SK-N-SH (cell line): ENCODE measurements around the gene TULP1. TPM values are rescaled to one million over a fixed set of nuclear protein-coding genes. Genes with fewer than 3 reads are reported as not detected.

Source experiments
- CTCF ChIA-PET: fragments of 300-600, 350-600 bp; formaldehyde crosslinking; extraction: SDS; loops from one replicate; lab custom pipeline; 2021; lab: Yijun Ruan, JAX
- POLR2A ChIA-PET: fragments of 350-600 bp; sonication (Branson Sonifier 250); formaldehyde crosslinking; extraction: SDS; loops from one replicate; lab custom pipeline; 2020; ENCODE audit warnings: antibody characterized with exemption, inconsistent platforms; lab: Yijun Ruan, JAX
- DNase-seq: peaks from one replicate; pipeline ENCODE4 v3.0.0; 2012
- H2AFZ ChIP-seq: fragments of 200-600 bp; sonication (generic); 2 replicates; pipeline ENCODE4 v1.8.1; 2016; ENCODE audit warnings: antibody characterized with exemption, mild to moderate bottlenecking, low read depth
- H3F3A ChIP-seq: fragments of 200-600 bp; sonication (generic); replicated peaks from 2 replicates; pipeline ENCODE3; 2016; ENCODE audit warnings: antibody characterized with exemption, mild to moderate bottlenecking; ENCODE audit not compliant: insufficient read depth
- H3K27ac ChIP-seq, 2 experiments: fragments of 200-500 bp in 1 of 2; fragments of 200-600 bp in 1 of 2; sonication (Bioruptor generic) in 1 of 2; sonication (generic), shearing (Covaris generic) in 1 of 2; 2 replicates each; pipeline versions ENCODE4 v1.5.1 to v1.6.1; 2014 to 2016; ENCODE audit warnings: low read depth in 2 of 2, inconsistent platforms in 1 of 2, low read length in 1 of 2, mild to moderate bottlenecking in 1 of 2, mixed read lengths in 1 of 2
- H3K27me3 ChIP-seq: fragments of 200-600 bp; sonication (generic), shearing (Covaris generic); 2 replicates; pipeline ENCODE4 v1.6.1; 2016; ENCODE audit warnings: mixed run types; ENCODE audit not compliant: insufficient read depth
- H3K36me3 ChIP-seq, 2 experiments: fragments of 200-500 bp in 1 of 2; fragments of 200-600 bp in 1 of 2; sonication (Bioruptor generic) in 1 of 2; sonication (generic) in 1 of 2; replicated peaks in 1 of 2; 2 replicates each; pipeline versions ENCODE3 to v1.5.1; 2014 to 2016; ENCODE audit warnings: low read length in 1 of 2, mild to moderate bottlenecking in 1 of 2; ENCODE audit not compliant: insufficient read depth in 2 of 2, control insufficient read depth in 1 of 2
- H3K4me1 ChIP-seq, 2 experiments: fragments of 200-500 bp in 1 of 2; fragments of 200-600 bp in 1 of 2; sonication (Bioruptor generic) in 1 of 2; sonication (generic), shearing (Covaris generic) in 1 of 2; 2 replicates each; pipeline versions ENCODE4 v1.5.1 to v1.6.1; 2014 to 2016; ENCODE audit warnings: low read depth in 1 of 2, low read length in 1 of 2, mixed run types in 1 of 2; ENCODE audit not compliant: insufficient read depth in 2 of 2, control insufficient read depth in 1 of 2
- H3K4me2 ChIP-seq: fragments of 200-600 bp; sonication (generic), shearing (Covaris generic); 2 replicates; pipeline ENCODE4 v1.6.1; 2017; ENCODE audit warnings: mixed run types
- H3K4me3 ChIP-seq, 2 experiments: fragments of 200-500 bp in 1 of 2; fragments of 200-600 bp in 1 of 2; sonication (Bioruptor generic) in 1 of 2; sonication (generic), shearing (Covaris generic) in 1 of 2; 2 replicates each; pipeline versions ENCODE4 v1.5.1 to v1.8.1; 2014 to 2016; ENCODE audit warnings: low read depth in 2 of 2, inconsistent platforms in 1 of 2, low read length in 1 of 2, mild to moderate bottlenecking in 1 of 2, mixed read lengths in 1 of 2, moderate library complexity in 1 of 2
- H3K79me2 ChIP-seq: fragments of 200-600 bp; sonication (generic); 2 replicates; pipeline ENCODE4 v1.8.1; 2017; ENCODE audit warnings: mild to moderate bottlenecking; ENCODE audit not compliant: insufficient read depth
- H3K9ac ChIP-seq: fragments of 200-600 bp; sonication (generic); 2 replicates; pipeline ENCODE4 v1.6.1; 2017; ENCODE audit warnings: mixed run types
- H3K9me2 ChIP-seq: fragments of 200-600 bp; sonication (generic); 2 replicates; pipeline ENCODE4 v1.6.1; 2017; ENCODE audit warnings: mixed run types
- H3K9me3 ChIP-seq: fragments of 200-600 bp; sonication (generic); 2 replicates; pipeline ENCODE4 v1.6.1; 2017; ENCODE audit warnings: mixed run types, mild to moderate bottlenecking, moderate library complexity
- H4K20me1 ChIP-seq: fragments of 200-600 bp; sonication (generic); 2 replicates; pipeline ENCODE4 v1.6.1; 2017; ENCODE audit warnings: mild to moderate bottlenecking, mixed run types; ENCODE audit not compliant: insufficient read depth
- CHD2 ChIP-seq: fragments of 150-350 bp; IDR thresholded peaks from 2 replicates; pipeline ENCODE4 v1.6.1; 2018; ENCODE audit warnings: low read length; ENCODE audit not compliant: partially characterized antibody
- ELF1 ChIP-seq: IDR thresholded peaks from 2 replicates; pipeline ENCODE4 v1.4.0; 2012
- EP300 ChIP-seq, 2 experiments: IDR thresholded peaks; 2 replicates each; pipeline versions ENCODE4 v1.4.0 to v1.6.1; 2012; ENCODE audit warnings: borderline replicate concordance in 1 of 2, low read depth in 1 of 2, low read length in 1 of 2
- FOSL2 ChIP-seq: IDR thresholded peaks from 2 replicates; pipeline ENCODE4 v1.4.0; 2012; ENCODE audit warnings: low read depth, mild to moderate bottlenecking, moderate library complexity, borderline replicate concordance
- FOXJ3 ChIP-seq: sonication (generic); formaldehyde crosslinking; IDR thresholded peaks from 2 replicates; pipeline ENCODE4 v1.5.1; 2020; ENCODE audit warnings: mild to moderate bottlenecking, missing genetic modification reagents
- GATA2 ChIP-seq: sonication (generic); formaldehyde crosslinking; IDR thresholded peaks from 2 replicates; pipeline ENCODE4 v1.5.0; 2020; ENCODE audit warnings: mild to moderate bottlenecking, missing genetic modification reagents
- JUND ChIP-seq: IDR thresholded peaks from 2 replicates; pipeline ENCODE4 v1.4.0; 2012
- NFIC ChIP-seq: IDR thresholded peaks from 2 replicates; pipeline ENCODE4 v1.4.0; 2012; ENCODE audit warnings: borderline replicate concordance
- NRF1 ChIP-seq: IDR thresholded peaks from 2 replicates; pipeline ENCODE4 v1.6.1; 2012; ENCODE audit warnings: low read depth, mild to moderate bottlenecking, low read length
- POLR2AphosphoS5 ChIP-seq: IDR thresholded peaks from 2 replicates; pipeline ENCODE4 v1.6.1; 2012; ENCODE audit warnings: low read depth, low read length
- REST ChIP-seq: IDR thresholded peaks from 2 replicates; pipeline ENCODE4 v1.6.1; 2012; ENCODE audit warnings: mild to moderate bottlenecking, low read depth, low read length, moderate library complexity
- RFX5 ChIP-seq: IDR thresholded peaks from 2 replicates; pipeline ENCODE4 v1.6.1; 2012; ENCODE audit warnings: mild to moderate bottlenecking, improper control_type of control experiment, low read length
- RXRA ChIP-seq: IDR thresholded peaks from 2 replicates; pipeline ENCODE4 v1.4.0; 2012; ENCODE audit warnings: low read depth, mild to moderate bottlenecking, borderline replicate concordance
- TEAD4 ChIP-seq: IDR thresholded peaks from 2 replicates; pipeline ENCODE4 v1.4.0; 2012; ENCODE audit warnings: mild to moderate bottlenecking, borderline replicate concordance; ENCODE audit not compliant: insufficient read depth
- USF1 ChIP-seq: IDR thresholded peaks from 2 replicates; pipeline ENCODE4 v1.4.0; 2012; ENCODE audit warnings: low read depth, borderline replicate concordance
- YY1 ChIP-seq: IDR thresholded peaks from 2 replicates; pipeline ENCODE4 v1.4.0; 2012; ENCODE audit warnings: low read depth, mild to moderate bottlenecking
- WGBS: methylation state at CpG from one replicate; pipeline ENCODE4 v1.1.6; 2017; ENCODE audit warnings: low lambda C conversion rate; 5-methylcytosine and 5-hydroxymethylcytosine counted together
- polyA plus RNA-seq, 3 experiments: library from polyadenylated mRNA; depleted of rRNA; stranded (reverse); fragments of >200 nt; gene quantifications; 2 replicates each; pipeline ENCODE4 v1.2.3, GENCODE V29; 2012
- TF ChIP-seq, protein P1 (sequence below): IDR thresholded peaks from 2 replicates; pipeline ENCODE4 v1.4.0; 2012; ENCODE audit warnings: low read depth, borderline replicate concordance

TULP1 gene
- polyA plus RNA-seq, 1 of the 3 experiments (the other 2 are of a cell fraction) = not detected

GRCh38 chr6:35473075-35473849 is 39.4 kb downstream of the TULP1 start:
- H3K9me2 ChIP-seq = no peaks in the 10 kb centered on the region
- TF ChIP-seq RXRA (no peak), POLR2AphosphoS5 (peak; percentile 56)
- ChIA-PET CTCF (interaction anchor here (1.3 kb wide), 2 partner anchors 19 to 131 kb away, joined by 3 to 5 read pairs; partner anchors contain the start of gene PPARD), POLR2A (interaction anchor here (0.6 to 1.8 kb wide), 7 partner anchors 13 to 131 kb away, joined by 3 to 8 read pairs (median 3); partner anchors contain the start of gene TEAD3)
- 96% methylated on average over 7 of the region's 9 CpGs for WGBS
- no peak for DNase-seq
- peaks cover 37% of the 10 kb centered on the region for H3K79me2 ChIP-seq
- peaks cover 25 to 38% of the 10 kb centered on the region in 2 experiments for H3K36me3 ChIP-seq
- H3K27ac ChIP-seq = no peak overlapping the region; a peak in 1 of 4 replicates
- H4K20me1 ChIP-seq = peaks cover 47% of the 10 kb centered on the region
- H3K4me3 ChIP-seq = no peak overlapping the region
- no peaks in the 10 kb centered on the region for H3K9me3 ChIP-seq
- no peak overlapping the region for H3K4me2 ChIP-seq
- H3F3A ChIP-seq = peaks cover 50% of the 10 kb centered on the region
- no peak overlapping the region for H3K9ac ChIP-seq
- H3K27me3 ChIP-seq = no peaks in the 10 kb centered on the region
- peaks cover 21 to 23% of the 10 kb centered on the region in 2 experiments; a peak in 3 of 4 replicates for H3K4me1 ChIP-seq
- H2AFZ ChIP-seq = no peak overlapping the region

GRCh38 chr6:35471836-35472345 is 40.8 kb downstream of the TULP1 start:
- no peak overlapping the region for H3K9ac ChIP-seq
- WGBS = 69% methylated on average over 8 of the region's 8 CpGs
- TF ChIP-seq NFIC (no peak), CHD2 (no peak), ELF1 (no peak), GATA2 (CRISPR knock-in tag) (no peak), RFX5 (no peak), FOXJ3 (CRISPR knock-in tag) (no peak), JUND (no peak; the same call in 1 of the 2 replicates), FOSL2 (no peak), USF1 (no peak), YY1 (no peak), TEAD4 (no peak), POLR2AphosphoS5 (no peak; the same call in 1 of the 2 replicates), NRF1 (no peak), REST (no peak), EP300 (IDR thresholded peaks at IDR 0.05; ENCODE audit: borderline replicate concordance in 1 of 2, low read depth in 1 of 2, low read length in 1 of 2) (no peak)
- TF ChIP-seq, protein P1, sequence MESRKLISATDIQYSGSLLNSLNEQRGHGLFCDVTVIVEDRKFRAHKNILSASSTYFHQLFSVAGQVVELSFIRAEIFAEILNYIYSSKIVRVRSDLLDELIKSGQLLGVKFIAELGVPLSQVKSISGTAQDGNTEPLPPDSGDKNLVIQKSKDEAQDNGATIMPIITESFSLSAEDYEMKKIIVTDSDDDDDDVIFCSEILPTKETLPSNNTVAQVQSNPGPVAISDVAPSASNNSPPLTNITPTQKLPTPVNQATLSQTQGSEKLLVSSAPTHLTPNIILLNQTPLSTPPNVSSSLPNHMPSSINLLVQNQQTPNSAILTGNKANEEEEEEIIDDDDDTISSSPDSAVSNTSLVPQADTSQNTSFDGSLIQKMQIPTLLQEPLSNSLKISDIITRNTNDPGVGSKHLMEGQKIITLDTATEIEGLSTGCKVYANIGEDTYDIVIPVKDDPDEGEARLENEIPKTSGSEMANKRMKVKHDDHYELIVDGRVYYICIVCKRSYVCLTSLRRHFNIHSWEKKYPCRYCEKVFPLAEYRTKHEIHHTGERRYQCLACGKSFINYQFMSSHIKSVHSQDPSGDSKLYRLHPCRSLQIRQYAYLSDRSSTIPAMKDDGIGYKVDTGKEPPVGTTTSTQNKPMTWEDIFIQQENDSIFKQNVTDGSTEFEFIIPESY = no peak

More at GRCh38 chr6:35471836-35472345, 40.8 kb downstream of the TULP1 start:
- peak overlapping the region; percentile 90; the same call in 1 of the 2 replicates for H3K4me2 ChIP-seq
- H2AFZ ChIP-seq = no peak overlapping the region
- peaks cover 47% of the 10 kb centered on the region for H4K20me1 ChIP-seq
- H3K79me2 ChIP-seq = peaks cover 38% of the 10 kb centered on the region
- H3K27me3 ChIP-seq = no peaks in the 10 kb centered on the region
- POLR2A ChIA-PET = interaction anchor here (1.3 to 2.2 kb wide), 4 partner anchors 8 to 20 kb away, joined by 6 to 9 read pairs (median 8); no protein-coding TSS in a partner anchor
- no peak for DNase-seq
- no peaks in the 10 kb centered on the region for H3K9me2 ChIP-seq
- H3K27ac ChIP-seq = peak overlapping the region; percentile 29 to 85; a peak in 3 of 4 replicates
- CTCF ChIA-PET = interaction anchor here (0.6 to 2.1 kb wide), 8 partner anchors 9 to 185 kb away, joined by 3 to 8 read pairs (median 4); partner anchors contain the start of genes PPARD and TEAD3
- peaks cover 25 to 38% of the 10 kb centered on the region in 2 experiments for H3K36me3 ChIP-seq
- no peaks in the 10 kb centered on the region for H3K9me3 ChIP-seq
- H3K4me3 ChIP-seq = no peak overlapping the region
- peaks cover 51% of the 10 kb centered on the region for H3F3A ChIP-seq
- H3K4me1 ChIP-seq = peaks cover 23 to 26% of the 10 kb centered on the region in 2 experiments; a peak in 3 of 4 replicates
